Measurements from ENCODE around the gene ARMC9. TPM values are rescaled to one million over a fixed set of nuclear protein-coding genes. Genes with fewer than 3 reads are reported as not detected.
"Not testable (repeated sequence)": the region's sequence is repeated elsewhere in the genome, so short reads cannot be mapped to it uniquely, and the experiment has no call there.

The ARMC9 gene
- total RNA-seq, 2 donors from 2014 or later: 41.7 to 51.5 TPM

DNA sequence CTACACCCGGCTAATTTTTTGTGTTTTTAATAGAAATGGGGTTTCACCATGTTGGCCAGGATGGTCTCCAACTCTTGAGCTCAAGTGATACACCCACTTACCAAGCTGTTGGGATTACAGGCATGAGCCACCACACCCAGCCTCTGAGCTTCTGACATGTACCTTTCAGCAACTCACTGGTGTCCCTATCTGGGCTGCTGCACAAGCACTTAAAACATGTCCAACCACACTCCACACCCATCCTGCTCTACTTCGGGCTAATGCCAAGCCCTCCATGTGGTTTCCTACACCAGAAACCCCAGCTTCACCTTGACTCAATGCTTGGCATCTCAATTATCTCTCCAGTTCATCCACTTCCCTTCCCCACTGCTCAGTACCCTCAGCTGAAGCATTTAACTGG, 22.4 kb upstream of the ARMC9 start:
- H3K9ac ChIP-seq (ENCODE audit: extremely low read depth, low read length, poor library complexity, severe bottlenecking): no peak overlapping the region
- H3K4me3 Mint-ChIP-seq: no peak overlapping the region
- no peak overlapping the region for H3K4me3 ChIP-seq (ENCODE audit: low read length)
- H3K27me3 ChIP-seq (ENCODE audit: control insufficient read depth, insufficient read depth, low read length, poor library complexity, severe bottlenecking): no peaks in the 10 kb centered on the region
- H3K36me3 ChIP-seq (ENCODE audit: control insufficient read depth, insufficient read depth, low read length): peaks cover 41% of the 10 kb centered on the region
- no peaks in the 10 kb centered on the region for H3K9me3 Mint-ChIP-seq
- DNase-seq: peak; percentile 48
- no peak overlapping the region for H3K27ac Mint-ChIP-seq
- 88 to 93% methylated on average over 2 of the region's 2 CpGs for WGBS, 2 experiments (ENCODE audit: insufficient coverage in 1 of 2, insufficient read length in 1 of 2)
- no peaks in the 10 kb centered on the region for H3K27me3 Mint-ChIP-seq (ENCODE audit: insufficient read depth)
- peaks cover 4% of the 10 kb centered on the region for H3K4me1 ChIP-seq (ENCODE audit: control insufficient read depth, insufficient read depth, low read length)
- H3K36me3 Mint-ChIP-seq (ENCODE audit: low read depth): peaks cover 30% of the 10 kb centered on the region
- H3K27ac ChIP-seq (ENCODE audit: low read depth, low read length): no peak overlapping the region
- TF ChIP-seq, protein P1, sequence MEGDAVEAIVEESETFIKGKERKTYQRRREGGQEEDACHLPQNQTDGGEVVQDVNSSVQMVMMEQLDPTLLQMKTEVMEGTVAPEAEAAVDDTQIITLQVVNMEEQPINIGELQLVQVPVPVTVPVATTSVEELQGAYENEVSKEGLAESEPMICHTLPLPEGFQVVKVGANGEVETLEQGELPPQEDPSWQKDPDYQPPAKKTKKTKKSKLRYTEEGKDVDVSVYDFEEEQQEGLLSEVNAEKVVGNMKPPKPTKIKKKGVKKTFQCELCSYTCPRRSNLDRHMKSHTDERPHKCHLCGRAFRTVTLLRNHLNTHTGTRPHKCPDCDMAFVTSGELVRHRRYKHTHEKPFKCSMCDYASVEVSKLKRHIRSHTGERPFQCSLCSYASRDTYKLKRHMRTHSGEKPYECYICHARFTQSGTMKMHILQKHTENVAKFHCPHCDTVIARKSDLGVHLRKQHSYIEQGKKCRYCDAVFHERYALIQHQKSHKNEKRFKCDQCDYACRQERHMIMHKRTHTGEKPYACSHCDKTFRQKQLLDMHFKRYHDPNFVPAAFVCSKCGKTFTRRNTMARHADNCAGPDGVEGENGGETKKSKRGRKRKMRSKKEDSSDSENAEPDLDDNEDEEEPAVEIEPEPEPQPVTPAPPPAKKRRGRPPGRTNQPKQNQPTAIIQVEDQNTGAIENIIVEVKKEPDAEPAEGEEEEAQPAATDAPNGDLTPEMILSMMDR (conservative IDR thresholded peaks at IDR 0.05): no peak
- H3K4me1 Mint-ChIP-seq: peaks cover 9% of the 10 kb centered on the region
- no peaks in the 10 kb centered on the region for H3K9me3 ChIP-seq (ENCODE audit: control insufficient read depth, low read length)

DNA sequence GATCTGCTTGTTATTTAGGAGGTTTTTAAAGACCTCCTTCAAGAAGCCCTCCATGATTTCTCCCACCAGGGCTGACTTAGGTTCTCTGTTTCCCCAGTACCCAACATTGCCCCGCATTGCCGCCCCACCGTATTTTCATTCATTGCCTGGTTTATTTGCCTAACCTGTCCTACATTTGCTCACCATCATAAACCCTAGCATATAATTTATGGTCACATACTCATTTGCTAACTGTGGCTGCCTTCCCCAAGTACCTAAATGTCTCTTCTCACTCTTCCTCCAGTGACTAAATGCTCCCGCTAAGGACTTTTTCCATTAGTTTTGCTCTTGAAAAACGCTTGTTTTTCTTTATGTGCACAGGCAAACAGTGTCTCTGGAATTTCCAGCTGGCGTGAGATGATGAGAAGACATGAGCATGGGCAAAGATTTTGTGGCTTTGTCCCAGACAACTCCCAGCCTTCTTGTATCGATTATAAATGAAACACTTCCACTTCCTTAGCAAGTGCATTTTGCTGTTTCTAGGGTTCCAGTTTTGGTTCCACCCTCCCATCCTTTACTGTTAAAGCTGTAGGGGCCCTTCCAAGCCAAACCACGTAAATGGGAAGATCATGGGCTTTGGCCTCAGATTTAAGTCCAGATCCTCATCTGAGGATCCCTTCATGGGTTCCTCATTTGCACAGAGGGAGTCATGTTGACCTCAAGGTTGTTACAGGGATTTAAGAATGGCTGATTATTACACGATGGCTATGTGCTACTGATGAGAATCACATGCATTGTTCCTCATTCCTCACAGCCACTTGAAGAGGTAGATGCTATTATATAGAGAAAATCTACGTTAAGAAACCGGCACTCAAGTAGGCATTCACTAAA, 21.0 kb upstream of the ARMC9 start:
- H3K27me3 ChIP-seq (ENCODE audit: control insufficient read depth, insufficient read depth, low read length, poor library complexity, severe bottlenecking): no peaks in the 10 kb centered on the region
- H3K9me3 Mint-ChIP-seq: no peaks in the 10 kb centered on the region
- peaks cover 4% of the 10 kb centered on the region for H3K4me1 ChIP-seq (ENCODE audit: control insufficient read depth, insufficient read depth, low read length)
- no peaks in the 10 kb centered on the region for H3K9me3 ChIP-seq (ENCODE audit: control insufficient read depth, low read length)
- no peak for DNase-seq
- H3K36me3 ChIP-seq (ENCODE audit: control insufficient read depth, insufficient read depth, low read length): peaks cover 28% of the 10 kb centered on the region
- H3K4me1 Mint-ChIP-seq: peaks cover 12% of the 10 kb centered on the region
- H3K27me3 Mint-ChIP-seq (ENCODE audit: insufficient read depth): no peaks in the 10 kb centered on the region
- no peak overlapping the region for H3K27ac Mint-ChIP-seq
- H3K4me3 ChIP-seq (ENCODE audit: low read length): no peak overlapping the region
- H3K36me3 Mint-ChIP-seq (ENCODE audit: low read depth): peaks cover 18% of the 10 kb centered on the region
- TF ChIP-seq, protein P1 (conservative IDR thresholded peaks at IDR 0.05): no peak
- H3K4me3 Mint-ChIP-seq: no peak overlapping the region
- peak overlapping the region; percentile 30 for H3K27ac ChIP-seq (ENCODE audit: low read depth, low read length)
- 97 to 99% methylated on average over 10 to 11 of the region's 11 CpGs for WGBS, 2 experiments (ENCODE audit: insufficient coverage in 1 of 2, insufficient read length in 1 of 2)
- H3K9ac ChIP-seq (ENCODE audit: extremely low read depth, low read length, poor library complexity, severe bottlenecking): no peak overlapping the region

DNA sequence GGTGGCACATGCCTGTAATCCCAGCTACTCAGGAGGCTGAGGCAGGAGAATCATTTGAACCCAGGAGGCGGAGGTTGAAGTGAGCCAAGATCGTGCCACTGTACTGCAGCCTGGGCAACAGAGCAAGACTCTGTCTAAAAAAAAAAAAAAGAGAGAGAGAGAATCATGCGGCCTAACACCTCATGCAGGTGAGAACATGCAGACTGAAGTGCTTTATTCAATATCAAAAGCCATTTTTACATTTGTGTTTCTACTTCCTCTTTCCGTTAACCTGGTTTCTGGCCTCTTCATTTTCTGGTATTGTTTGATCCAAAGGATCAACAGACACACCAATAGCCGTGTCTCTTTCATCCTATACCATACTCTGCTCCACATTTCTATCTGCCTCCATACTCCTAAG, 19.6 kb upstream of the ARMC9 start:
- not testable (repeated sequence) for H3K27me3 Mint-ChIP-seq (ENCODE audit: insufficient read depth); H3K27ac ChIP-seq (ENCODE audit: low read depth, low read length); H3K9me3 Mint-ChIP-seq; H3K9me3 ChIP-seq (ENCODE audit: control insufficient read depth, low read length); H3K4me3 ChIP-seq (ENCODE audit: low read length); DNase-seq; H3K4me1 ChIP-seq (ENCODE audit: control insufficient read depth, insufficient read depth, low read length); H3K27me3 ChIP-seq (ENCODE audit: control insufficient read depth, insufficient read depth, low read length, poor library complexity, severe bottlenecking); H3K27ac Mint-ChIP-seq; H3K9ac ChIP-seq (ENCODE audit: extremely low read depth, low read length, poor library complexity, severe bottlenecking); H3K4me3 Mint-ChIP-seq
- peaks cover 12% of the 10 kb centered on the region for H3K4me1 Mint-ChIP-seq
- peaks cover 12% of the 10 kb centered on the region for H3K36me3 Mint-ChIP-seq (ENCODE audit: low read depth)
- WGBS, 2 experiments (ENCODE audit: insufficient coverage in 1 of 2, insufficient read length in 1 of 2): 90 to 92% methylated on average over 4 to 5 of the region's 5 CpGs
- H3K36me3 ChIP-seq (ENCODE audit: control insufficient read depth, insufficient read depth, low read length): peaks cover 15% of the 10 kb centered on the region
